ENCODE measurements around the gene MVD. TPM values are rescaled to one million over a fixed set of nuclear protein-coding genes. Genes with fewer than 3 reads are reported as not detected.

MVD gene
- total RNA-seq = 10 to 100 TPM; 34.7 to 40.0 TPM

GRCh38 chr16:88662843-88663606 lies at the start of gene MVD:
TSS of gene MVD (minus strand) at chr16:88663091. CDS start at chr16:88663080, 11 bp downstream.
- Histone ChIP-seq H3K27ac (peak within 1 kb of the TSS; percentile 71 to 88), H3K4me3 (peak within 1 kb of the TSS; percentile 67 to 91), H3K4me1 (replicated peaks) (no peaks in the 10 kb centered on the region), H3K36me3 (no peaks in the 10 kb centered on the region), H3K27me3 (replicated peaks; ENCODE audit: insufficient read depth) (no peaks in the 10 kb centered on the region), H3K9me3 (no peaks in the 10 kb centered on the region)
- DNase-seq (ENCODE audit: low spot score) = peak; percentile 97
- WGBS = under 1% methylated on average over 57 of the region's 88 CpGs
- intact Hi-C loops (cut with DNase I) = loop anchor here (2.0 kb wide), 1 partner anchor 92 kb away; the partner anchor contains the start of gene ZC3H18
- TF ChIP-seq POLR2A (IDR thresholded peaks at IDR 0.05) (peak; percentile 89), POLR2AphosphoS5 (IDR thresholded peaks at IDR 0.05) (peak; percentile 98), CTCF (IDR thresholded peaks at IDR 0.05) (peak in 1 of 4 experiments; percentile 17)

- 74% methylated on average over 21 of the region's 25 CpGs for WGBS
- intact Hi-C loops (cut with DNase I) = no loop called here
- no peak overlapping the region for H3K4me3 ChIP-seq
- H3K36me3 ChIP-seq = peaks cover 6 to 30% of the 10 kb centered on the region in 2 donors
- no peaks in the 10 kb centered on the region for H3K4me1 ChIP-seq (replicated peaks)
- no peak for DNase-seq (ENCODE audit: low spot score)
- TF ChIP-seq CTCF (IDR thresholded peaks at IDR 0.05) = no peak
- H3K9me3 ChIP-seq = no peaks in the 10 kb centered on the region
- H3K27me3 ChIP-seq (replicated peaks; ENCODE audit: insufficient read depth) = no peaks in the 10 kb centered on the region
- H3K27ac ChIP-seq = no peak overlapping the region
These were observed 49.6 kb upstream of the MVD start for GRCh38 chr16:88712362-88712979.

- H3K9me3 ChIP-seq = no peaks in the 10 kb centered on the region
- H3K4me3 ChIP-seq = no peak overlapping the region
- WGBS = 81% methylated on average over 17 of the region's 18 CpGs
- H3K36me3 ChIP-seq = peaks cover 1 to 27% of the 10 kb centered on the region in 2 donors
- no peaks in the 10 kb centered on the region for H3K27me3 ChIP-seq (replicated peaks; ENCODE audit: insufficient read depth)
- no peaks in the 10 kb centered on the region for H3K4me1 ChIP-seq (replicated peaks)
- TF ChIP-seq POLR2A (IDR thresholded peaks at IDR 0.05) (no peak), POLR2AphosphoS5 (IDR thresholded peaks at IDR 0.05) (no peak)
- no peak overlapping the region for H3K27ac ChIP-seq
- no peak for DNase-seq (ENCODE audit: low spot score)
- intact Hi-C loops (cut with DNase I) = no loop called here
These were observed 49.0 kb upstream of the MVD start for GRCh38 chr16:88711750-88712340.

- intact Hi-C loops (cut with DNase I) = no loop called here
- DNase-seq (ENCODE audit: low spot score) = no peak
- WGBS = 78% methylated on average over 15 of the region's 16 CpGs
- Histone ChIP-seq H3K27me3 (replicated peaks; ENCODE audit: insufficient read depth) (no peaks in the 10 kb centered on the region), H3K27ac (no peak overlapping the region), H3K4me1 (replicated peaks) (no peaks in the 10 kb centered on the region), H3K9me3 (no peaks in the 10 kb centered on the region), H3K4me3 (no peak overlapping the region), H3K36me3 (peaks cover 0 to 14% of the 10 kb centered on the region in 2 donors)
- TF ChIP-seq POLR2AphosphoS5 (IDR thresholded peaks at IDR 0.05) (no peak), POLR2A (IDR thresholded peaks at IDR 0.05) (no peak), CTCF (IDR thresholded peaks at IDR 0.05) (no peak)
These were observed 47.7 kb upstream of the MVD start for GRCh38 chr16:88710556-88710955.

- Histone ChIP-seq H3K27ac (peak overlapping the region; percentile 71 to 77), H3K9me3 (no peaks in the 10 kb centered on the region), H3K36me3 (no peaks in the 10 kb centered on the region), H3K4me1 (replicated peaks) (peaks cover 2% of the 10 kb centered on the region), H3K4me3 (peak overlapping the region; percentile 84 to 88), H3K27me3 (replicated peaks; ENCODE audit: insufficient read depth) (no peaks in the 10 kb centered on the region)
- DNase-seq (ENCODE audit: low spot score) = no peak
- intact Hi-C loops (cut with DNase I) = no loop called here
- TF ChIP-seq CTCF (IDR thresholded peaks at IDR 0.05) (no peak), POLR2A (IDR thresholded peaks at IDR 0.05) (no peak), POLR2AphosphoS5 (IDR thresholded peaks at IDR 0.05) (no peak)
- 28% methylated on average over 17 of the region's 17 CpGs for WGBS
These were observed 44.3 kb upstream of the MVD start for GRCh38 chr16:88706965-88707826.
